HG02973 (cell line): ENCODE data around the gene EVX1.

Experiments
- ATAC-seq: cut with Tn5 transposase; IDR thresholded peaks from one replicate; pipeline ENCODE4 v1.9.1; 2021; ENCODE audit warnings: moderate library complexity; ENCODE audit not compliant: unreplicated experiment

Gene EVX1

GRCh38 chr7:27242555-27243339 lies at the start of gene EVX1:
Gene EVX1 (plus strand): TSS chr7:27242802. CDS start chr7:27243031, 229 bp downstream.
- no peak for ATAC-seq

- ATAC-seq, result no peak
Observed at GRCh38 chr7:27193335-27194001, 49.1 kb upstream of the EVX1 start.

- ATAC-seq, result no peak
Observed at GRCh38 chr7:27194002-27194352, 48.6 kb upstream of the EVX1 start.

GRCh38 chr7:27194686-27195379 lies 47.8 kb upstream of the EVX1 start:
- no peak for ATAC-seq

GRCh38 chr7:27196287-27196767 lies 46.3 kb upstream of the EVX1 start:
- no peak for ATAC-seq

- ATAC-seq, result no peak
Observed at GRCh38 chr7:27197137-27198042, 45.2 kb upstream of the EVX1 start.

- ATAC-seq, result no peak
Observed at GRCh38 chr7:27198138-27198841, 44.3 kb upstream of the EVX1 start.

GRCh38 chr7:27198871-27199801 lies 43.5 kb upstream of the EVX1 start:
- ATAC-seq, result no peak

GRCh38 chr7:27199849-27200760 lies 42.5 kb upstream of the EVX1 start, which contains the start of gene HOXA13:
Gene HOXA13 (minus strand): TSS chr7:27200091. CDS start chr7:27200077, 14 bp downstream.
- ATAC-seq, result no peak

- ATAC-seq, result no peak
Observed at GRCh38 chr7:27200761-27201579, 41.6 kb upstream of the EVX1 start.

- ATAC-seq, result no peak
Observed at GRCh38 chr7:27201580-27202017, 41.0 kb upstream of the EVX1 start.

GRCh38 chr7:27202018-27202861 lies 40.4 kb upstream of the EVX1 start:
- no peak for ATAC-seq

GRCh38 chr7:27202862-27203134 lies 39.8 kb upstream of the EVX1 start:
- no peak for ATAC-seq

- ATAC-seq, result no peak
Observed at GRCh38 chr7:27203365-27203953, 39.1 kb upstream of the EVX1 start.

- ATAC-seq, result no peak
Observed at GRCh38 chr7:27203964-27204594, 38.5 kb upstream of the EVX1 start.
